GM18519 (cell line): ENCODE data around the gene CTSH.
"Not testable (repeated sequence)": the region's sequence is repeated elsewhere in the genome, so short reads cannot be mapped to it uniquely, and the experiment has no call there.

Experiments used
- ATAC-seq: cut with Tn5 transposase; IDR thresholded peaks from one replicate; pipeline ENCODE4 v1.9.1; 2021; ENCODE audit warnings: mild to moderate bottlenecking, moderate library complexity; ENCODE audit not compliant: unreplicated experiment, low FRiP score

The CTSH gene

GRCh38 chr15:78944202-78944625, 632 bp downstream of the CTSH start:
- ATAC-seq = no peak

GRCh38 chr15:78943692-78944091, 1.2 kb downstream of the CTSH start:
- ATAC-seq = no peak

- ATAC-seq = no peak
Measured at GRCh38 chr15:78942741-78943140, 2.1 kb downstream of the CTSH start.

- ATAC-seq = peak; percentile 48
Measured at GRCh38 chr15:78938658-78939488, 6.0 kb downstream of the CTSH start.

GRCh38 chr15:78937132-78937739, 7.6 kb downstream of the CTSH start:
- no peak for ATAC-seq

- ATAC-seq = no peak
Measured at GRCh38 chr15:78934655-78935023, 10.2 kb downstream of the CTSH start.

- no peak for ATAC-seq
Measured at GRCh38 chr15:78933823-78934654, 10.8 kb downstream of the CTSH start.

GRCh38 chr15:78933187-78933822, 11.5 kb downstream of the CTSH start:
- no peak for ATAC-seq

- no peak for ATAC-seq
Measured at GRCh38 chr15:78932258-78932808, 12.5 kb downstream of the CTSH start.

GRCh38 chr15:78931439-78932257, 13.2 kb downstream of the CTSH start:
- ATAC-seq = no peak

- no peak for ATAC-seq
Measured at GRCh38 chr15:78930577-78931388, 14.1 kb downstream of the CTSH start.

- no peak for ATAC-seq
Measured at GRCh38 chr15:78929536-78930264, 15.1 kb downstream of the CTSH start.

GRCh38 chr15:78928616-78929093, 16.2 kb downstream of the CTSH start:
- ATAC-seq = no peak

- not testable (repeated sequence) for ATAC-seq
Measured at GRCh38 chr15:78928176-78928575, 16.7 kb downstream of the CTSH start.

GRCh38 chr15:78927077-78927790, 17.6 kb downstream of the CTSH start:
- ATAC-seq = no peak

GRCh38 chr15:78925956-78926743, 18.7 kb downstream of the CTSH start:
- ATAC-seq = no peak
